B cell (primary cell): ENCODE measurements around the gene FAM3D. TPM values are rescaled to one million over a fixed set of nuclear protein-coding genes. Genes with fewer than 3 reads are reported as not detected.

ENCODE experiments used
- ATAC-seq: fragments of 200-7000 bp; cut with Tn5 transposase; one replicate; pipeline ENCODE4 v1.10.0; 2021; ENCODE audit warnings: low read depth, mild to moderate bottlenecking, moderate number of reproducible peaks, moderate library complexity
- CTCF ChIA-PET: fragments of 350-600 bp; sonication (Branson Sonifier 250); formaldehyde crosslinking; loops from one replicate; lab custom pipeline; 2021; ENCODE audit warnings: antibody characterized with exemption, inconsistent platforms; lab: Charles Lee
- POLR2A ChIA-PET: fragments of 350-600 bp; sonication (Branson Sonifier 250); formaldehyde crosslinking; loops from one replicate; lab custom pipeline; 2021; ENCODE audit warnings: antibody characterized with exemption; lab: Charles Lee
- DNase-seq: peaks from one replicate; pipeline ENCODE4 v3.0.0; 2013
- H2AFZ ChIP-seq: 2 replicates; pipeline ENCODE4 v1.6.1; 2012; ENCODE audit warnings: mild to moderate bottlenecking, low read depth, low read length; ENCODE audit not compliant: insufficient read depth, poor library complexity, severe bottlenecking
- H3K27ac ChIP-seq, 2 donors: 1 replicate in 1 of 2; 2 replicates in 1 of 2; pipeline ENCODE4 v1.5.1; 2012 to 2013; ENCODE audit warnings: low read length in 2 of 2, mild to moderate bottlenecking in 2 of 2, moderate library complexity in 1 of 2
- H3K27me3 ChIP-seq, 4 experiments: fragments of 200-600 bp in 1 of 4; sonication (generic) in 1 of 4; replicated peaks in 1 of 4; 1 replicate in 2 of 4; 2 replicates in 2 of 4; pipeline versions ENCODE4 v1.6.1 to v1.7.0; 2013 to 2016; ENCODE audit warnings: low read length in 3 of 4, mild to moderate bottlenecking in 2 of 4, mixed read lengths in 1 of 4, moderate library complexity in 1 of 4; ENCODE audit not compliant: insufficient read depth in 4 of 4, control insufficient read depth in 3 of 4; ENCODE audit errors: control extremely low read depth in 1 of 4
- H3K36me3 ChIP-seq, 2 experiments: replicated peaks in 1 of 2; 1 replicate in 1 of 2; 2 replicates in 1 of 2; pipeline versions ENCODE4 v1.6.1 to v1.7.1; 2013; ENCODE audit warnings: low read length in 1 of 2; ENCODE audit not compliant: insufficient read depth in 2 of 2, control insufficient read depth in 1 of 2; ENCODE audit errors: control extremely low read depth in 1 of 2, extremely low read depth in 1 of 2
- H3K4me1 ChIP-seq, 2 donors: fragments of 200-600 bp in 1 of 2; sonication (generic) in 1 of 2; 1 replicate in 1 of 2; 2 replicates in 1 of 2; pipeline versions ENCODE4 v1.5.1 to v1.6.1; 2013 to 2017; ENCODE audit warnings: low read length in 2 of 2; ENCODE audit not compliant: control insufficient read depth in 2 of 2, insufficient read depth in 2 of 2
- H3K4me2 ChIP-seq: replicated peaks from 2 replicates; pipeline ENCODE3; 2012; ENCODE audit warnings: mild to moderate bottlenecking, low read depth, low read length; ENCODE audit not compliant: poor library complexity, severe bottlenecking
- H3K4me3 ChIP-seq, 5 experiments: fragments of 200-600 bp in 1 of 5; sonication (generic) in 1 of 5; 1 replicate in 3 of 5; 2 replicates in 2 of 5; pipeline versions ENCODE4 v1.5.1 to v1.7.0; 2011 to 2016; ENCODE audit warnings: low read length in 4 of 5, mild to moderate bottlenecking in 4 of 5, low read depth in 2 of 5, control low read depth in 1 of 5, moderate library complexity in 1 of 5; ENCODE audit not compliant: insufficient read depth in 1 of 5; ENCODE audit errors: control extremely low read depth in 1 of 5, extremely low read depth in 1 of 5
- H3K79me2 ChIP-seq: fragments of 200-600 bp; sonication (generic); one replicate; pipeline ENCODE4 v1.6.0; 2016; ENCODE audit warnings: low read length; ENCODE audit not compliant: control insufficient read depth, insufficient read depth
- H3K9ac ChIP-seq: fragments of 200-600 bp; sonication (generic); 2 replicates; pipeline ENCODE4 v1.6.1; 2017; ENCODE audit warnings: mild to moderate bottlenecking, low read length, moderate library complexity
- H3K9me3 ChIP-seq, 3 donors: one replicate each; pipeline versions ENCODE4 v1.6.1 to v1.7.1; 2013; ENCODE audit warnings: low read length in 2 of 3; ENCODE audit not compliant: control insufficient read depth in 2 of 3, insufficient read depth in 1 of 3; ENCODE audit errors: control extremely low read depth in 1 of 3
- H4K20me1 ChIP-seq: 2 replicates; pipeline ENCODE4 v1.6.0; 2012; ENCODE audit warnings: mild to moderate bottlenecking, low read length; ENCODE audit not compliant: insufficient read depth, control insufficient read depth, poor library complexity, severe bottlenecking
- H3K27ac Mint-ChIP-seq: one replicate; pipeline ENCODE4 v1.8.0; 2021; ENCODE audit warnings: mixed read lengths
- H3K27me3 Mint-ChIP-seq: one replicate; pipeline ENCODE4 v1.8.0; 2021; ENCODE audit warnings: mixed read lengths
- H3K4me1 Mint-ChIP-seq: one replicate; pipeline ENCODE4 v1.8.0; 2021; ENCODE audit warnings: mixed read lengths
- H3K4me3 Mint-ChIP-seq: one replicate; pipeline ENCODE4 v1.8.0; 2021; ENCODE audit warnings: mixed read lengths
- H3K9me3 Mint-ChIP-seq: one replicate; pipeline ENCODE4 v1.8.0; 2022; ENCODE audit warnings: mixed read lengths; ENCODE audit not compliant: insufficient read depth
- CTCF ChIP-seq: fragments of 200-600 bp; IDR thresholded peaks from one replicate; pipeline ENCODE4 v1.8.0; 2022; ENCODE audit warnings: antibody characterized with exemption, mild to moderate bottlenecking
- EZH2 ChIP-seq: IDR thresholded peaks from 2 replicates; pipeline ENCODE4 v1.6.1; 2012; ENCODE audit warnings: borderline replicate concordance, low read depth, mild to moderate bottlenecking, moderate library complexity, low read length; ENCODE audit not compliant: insufficient read depth, poor library complexity, severe bottlenecking
- WGBS: methylation state at CpG from one replicate; pipeline ENCODE4 v1.1.5; 2013; ENCODE audit warnings: missing lambda C conversion rate; ENCODE audit not compliant: insufficient coverage; 5-methylcytosine and 5-hydroxymethylcytosine counted together
- intact Hi-C: fragments of 100-400 bp; cut with micrococcal nuclease; formaldehyde crosslinking; loops from one replicate; pipeline ENCODE4 v1.10.0; 2022
- polyA plus RNA-seq: library from polyadenylated mRNA; depleted of rRNA; stranded (reverse); fragments of >200 nt; gene quantifications from 2 replicates; pipeline ENCODE4 v1.2.3, GENCODE V29; 2012
- total RNA-seq, 2 donors: library from RNA; stranded (reverse); fragments of 120-200 nt in 1 of 2; gene quantifications; 1 replicate in 1 of 2; 2 replicates in 1 of 2; pipeline versions ENCODE4 v1.2.3 to v1.2.4, GENCODE V29; 2013 to 2022

FAM3D gene
- total and polyA plus RNA-seq, 2 donors (not counting 1 experiment from before 2014, with no cell fraction given), result not detected

GRCh38 chr3:58627941-58628340 is 38.6 kb downstream of the FAM3D start:
- POLR2A ChIA-PET, result no interaction called here
- DNase-seq (no peak), ATAC-seq (no peak)
- no peak for TF ChIP-seq CTCF
- no peak for TF ChIP-seq EZH2
- no peak overlapping the region for H3K27ac ChIP-seq
- no peak overlapping the region for H2AFZ ChIP-seq
- CTCF ChIA-PET, result interaction anchor here (0.9 to 3.1 kb wide), 3 partner anchors 12 to 440 kb away, joined by 3 to 17 read pairs (median 15); no protein-coding TSS in a partner anchor
- H3K4me3 ChIP-seq, result no peak overlapping the region
- no peak overlapping the region for H3K4me3 Mint-ChIP-seq
- no peaks in the 10 kb centered on the region for H3K36me3 ChIP-seq
- 93% methylated on average over 3 of the region's 6 CpGs for WGBS
- intact Hi-C loops, result no loop called here
- no peak overlapping the region for H3K9ac ChIP-seq
- H3K27me3 ChIP-seq, result peaks cover 0 to 10% (median 0%) of the 10 kb centered on the region in 4 experiments
- H3K79me2 ChIP-seq, result no peaks in the 10 kb centered on the region
- no peaks in the 10 kb centered on the region for H3K9me3 ChIP-seq
- H3K9me3 Mint-ChIP-seq, result no peaks in the 10 kb centered on the region
- no peaks in the 10 kb centered on the region for H3K4me1 Mint-ChIP-seq
- H3K4me1 ChIP-seq, result peaks cover 0 to 5% of the 10 kb centered on the region in 2 donors
- H4K20me1 ChIP-seq, result no peaks in the 10 kb centered on the region
- no peak overlapping the region for H3K27ac Mint-ChIP-seq
- no peak overlapping the region for H3K4me2 ChIP-seq
- H3K27me3 Mint-ChIP-seq, result peaks cover 13% of the 10 kb centered on the region

- H3K27ac Mint-ChIP-seq, result no peak overlapping the region
- intact Hi-C loops, result no loop called here
- ChIA-PET CTCF (interaction anchor here (0.9 to 3.1 kb wide), 3 partner anchors 13 to 439 kb away, joined by 3 to 17 read pairs (median 15); no protein-coding TSS in a partner anchor), POLR2A (no interaction called here)
- H4K20me1 ChIP-seq, result no peaks in the 10 kb centered on the region
- H3K4me3 ChIP-seq, result no peak overlapping the region
- 89% methylated on average over 3 of the region's 3 CpGs for WGBS
- no peaks in the 10 kb centered on the region for H3K79me2 ChIP-seq
- H2AFZ ChIP-seq, result no peak overlapping the region
- no peaks in the 10 kb centered on the region for H3K9me3 ChIP-seq
- H3K9me3 Mint-ChIP-seq, result no peaks in the 10 kb centered on the region
- ATAC-seq (no peak), DNase-seq (no peak)
- no peak overlapping the region for H3K9ac ChIP-seq
- H3K36me3 ChIP-seq, result no peaks in the 10 kb centered on the region
- peaks cover 0 to 10% (median 0%) of the 10 kb centered on the region in 4 experiments for H3K27me3 ChIP-seq
- H3K4me2 ChIP-seq, result no peak overlapping the region
- no peak overlapping the region for H3K4me3 Mint-ChIP-seq
- H3K27me3 Mint-ChIP-seq, result peaks cover 10% of the 10 kb centered on the region
- TF ChIP-seq EZH2 (no peak), CTCF (no peak)
- H3K4me1 ChIP-seq, result peaks cover 0 to 5% of the 10 kb centered on the region in 2 donors
- no peak overlapping the region for H3K27ac ChIP-seq
- H3K4me1 Mint-ChIP-seq, result no peaks in the 10 kb centered on the region
Observed at GRCh38 chr3:58627570-58627885, 39.0 kb downstream of the FAM3D start.
